NCI-H187 (cell line): Measurements from ENCODE around the gene A3GALT2.
A peak's percentile ranks its signal among the peaks of the same experiment; 100 is the strongest.

Experiments used
- DNase-seq, 2 experiments: peaks; one replicate each; lab custom pipeline; 2025; lab: John Stamatoyannopoulos, UW

A3GALT2 gene

DNA sequence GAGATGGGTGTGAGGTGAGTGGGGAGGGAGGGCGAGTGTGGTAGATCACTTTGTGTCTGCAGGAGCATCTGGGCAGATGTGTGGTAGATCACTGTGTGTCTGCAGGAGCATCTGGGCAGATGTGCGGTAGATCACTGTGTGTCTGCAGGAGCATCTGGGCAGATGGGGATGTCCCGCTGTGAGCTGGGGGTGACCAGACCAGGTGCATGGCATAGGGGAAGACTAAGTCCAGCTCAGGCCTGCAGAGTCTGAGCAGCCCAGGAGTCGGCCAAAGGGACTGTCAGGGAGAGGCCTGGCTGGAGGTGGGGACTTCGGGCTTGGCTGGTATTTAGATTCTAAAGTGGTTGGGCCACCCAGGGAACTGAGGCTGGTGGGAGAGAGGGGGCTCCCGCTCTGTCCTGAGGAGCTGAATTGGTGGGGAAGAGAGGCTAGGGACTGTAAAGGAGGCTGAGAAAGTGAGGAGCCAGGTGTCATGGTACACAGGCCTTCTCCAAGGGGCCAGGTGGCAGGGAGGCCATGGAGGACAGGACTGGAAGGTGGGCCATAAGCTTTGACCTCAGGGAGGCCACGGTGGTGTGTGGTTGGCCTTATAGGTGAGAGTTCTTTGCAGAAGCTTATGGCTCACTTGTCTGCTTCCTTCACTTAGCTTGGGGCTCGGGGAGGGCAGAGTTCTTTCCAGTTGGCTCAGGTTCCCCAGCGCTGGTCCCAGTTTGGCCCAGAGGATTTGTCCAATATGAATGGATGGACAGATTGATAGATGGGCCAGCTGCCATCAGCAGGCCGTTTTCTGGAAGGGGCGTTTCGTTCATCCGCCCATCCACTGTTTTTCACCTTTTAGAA, 49.0 kb downstream of the A3GALT2 start:
- no peak for DNase-seq

DNA sequence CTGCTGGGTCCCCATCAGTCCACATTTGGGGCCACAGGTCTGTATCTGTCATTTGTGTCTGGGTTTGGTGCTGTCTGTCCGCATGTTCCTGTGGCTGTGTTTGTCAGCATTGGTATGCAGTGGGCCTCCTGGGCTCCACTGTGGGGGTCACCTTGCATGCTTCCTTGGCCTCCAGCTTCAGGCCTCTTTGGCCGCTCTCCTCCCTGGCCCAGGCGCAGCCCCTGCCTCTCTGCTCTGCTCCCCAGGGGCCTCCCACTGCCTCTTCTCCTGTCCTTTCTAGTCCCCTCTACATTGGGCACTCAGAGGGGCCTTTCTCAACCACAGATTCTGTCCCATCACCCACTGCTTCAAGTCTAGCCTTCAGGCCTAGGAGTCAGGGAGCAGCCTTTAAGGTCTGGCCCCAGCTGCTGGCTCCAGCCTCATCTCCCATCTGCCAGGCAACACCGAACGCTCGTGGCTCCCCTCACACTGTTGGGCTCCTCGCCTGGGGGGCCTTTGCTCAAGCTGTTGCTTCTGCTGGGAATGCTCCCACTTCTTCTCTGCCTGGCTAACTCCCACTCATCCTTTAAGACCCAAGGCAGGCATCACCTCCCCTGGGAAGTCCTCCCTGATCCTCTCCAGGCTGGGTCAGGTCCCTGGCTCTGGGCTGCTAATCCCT, 50.0 kb downstream of the A3GALT2 start:
- no peak for DNase-seq

- no peak for DNase-seq
Observed at GRCh38 chr1:33270379-33270778, 50.5 kb downstream of the A3GALT2 start.

- DNase-seq, result no peak
Observed at GRCh38 chr1:33269621-33270020, 51.3 kb downstream of the A3GALT2 start.

DNA sequence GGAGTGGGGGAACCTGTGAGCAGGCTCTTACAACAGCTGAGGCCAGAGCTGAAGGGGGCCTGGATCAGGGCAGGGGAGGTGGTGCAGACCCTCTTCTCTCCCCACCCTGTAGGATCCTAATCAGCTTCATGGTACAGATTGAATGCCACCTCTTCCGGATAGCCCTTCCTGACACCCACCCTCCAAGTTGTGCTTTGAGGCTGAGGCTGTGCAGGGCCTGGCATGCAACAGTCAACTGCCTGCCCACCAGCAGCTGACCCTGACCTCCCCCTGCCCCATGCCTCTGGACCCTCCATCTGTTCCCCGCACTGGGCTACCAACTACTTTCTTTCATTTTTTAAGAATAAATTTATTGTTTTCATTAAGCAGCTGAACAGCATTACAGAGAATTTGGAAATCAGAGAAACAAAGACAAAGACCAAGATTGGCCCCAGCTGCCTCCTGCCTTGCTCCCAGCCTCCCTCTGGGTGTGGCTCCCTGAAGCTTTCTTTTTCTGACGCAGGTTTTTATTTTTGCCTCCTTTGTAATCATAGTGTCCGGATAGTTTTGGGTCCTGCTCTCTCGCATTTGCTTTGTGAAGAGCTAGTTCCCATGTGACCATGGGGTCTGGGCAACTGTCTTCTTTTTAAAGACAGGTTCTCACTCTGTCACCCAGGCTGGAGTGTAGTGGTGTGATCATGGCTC, 51.8 kb downstream of the A3GALT2 start:
- DNase-seq, result no peak

GRCh38 chr1:33268457-33268856, 52.4 kb downstream of the A3GALT2 start:
- DNase-seq, result no peak

DNA sequence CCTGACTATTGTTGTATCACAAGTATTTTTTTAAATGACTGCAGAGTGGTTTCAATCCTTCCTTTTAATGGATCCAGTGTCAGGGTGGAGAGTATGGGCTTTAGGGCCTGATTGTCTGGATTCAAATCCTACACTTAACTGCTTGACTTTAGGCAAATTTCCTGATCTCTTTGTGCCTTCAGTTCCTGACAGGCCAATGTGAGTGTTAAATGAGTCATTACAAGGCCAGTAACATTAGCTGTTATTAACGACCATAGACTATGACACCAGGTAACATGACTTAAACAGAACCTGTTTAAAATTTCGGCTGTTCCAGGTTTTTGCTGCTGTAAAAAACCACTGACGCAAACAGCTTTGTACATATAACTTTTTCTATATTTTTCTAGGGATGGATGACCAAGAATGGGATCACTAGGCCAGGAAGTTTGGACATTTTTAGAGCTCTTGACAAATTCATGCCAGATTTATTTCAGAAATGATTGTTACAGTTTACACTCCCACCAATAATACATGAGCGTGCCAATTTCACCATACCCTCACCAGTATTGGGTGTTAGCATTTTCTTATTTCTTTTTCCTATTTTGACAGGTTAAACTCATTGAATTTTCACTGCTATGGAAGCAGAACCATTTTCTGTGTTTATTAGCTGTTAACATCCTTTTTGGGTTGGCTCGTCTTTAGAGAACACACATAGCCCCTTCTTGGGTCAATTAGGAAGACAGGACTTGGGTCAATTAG, 53.3 kb downstream of the A3GALT2 start:
- DNase-seq, result no peak

DNA sequence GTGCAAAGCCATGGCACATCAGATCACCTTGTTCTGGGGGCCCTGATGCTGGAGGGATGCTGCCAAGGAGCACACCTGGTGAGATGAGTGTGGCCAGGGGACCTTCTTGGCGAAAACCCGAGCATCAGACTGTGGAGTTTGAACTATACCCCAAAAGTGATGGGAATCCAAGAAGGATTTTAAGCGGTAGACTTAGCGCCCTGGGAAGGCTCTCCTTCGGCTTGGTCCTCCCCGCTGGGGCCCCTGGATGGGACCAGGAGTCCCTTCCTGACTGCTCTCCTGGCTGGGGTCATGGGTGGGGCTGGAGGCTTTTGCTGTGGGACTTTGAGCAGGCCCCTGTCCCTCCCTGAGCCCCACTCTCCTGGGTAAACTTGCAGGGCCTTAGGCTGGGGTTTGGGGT, 54.1 kb downstream of the A3GALT2 start:
- DNase-seq, result no peak

- DNase-seq, result no peak
Observed at GRCh38 chr1:33265780-33266605, 54.9 kb downstream of the A3GALT2 start.

DNA sequence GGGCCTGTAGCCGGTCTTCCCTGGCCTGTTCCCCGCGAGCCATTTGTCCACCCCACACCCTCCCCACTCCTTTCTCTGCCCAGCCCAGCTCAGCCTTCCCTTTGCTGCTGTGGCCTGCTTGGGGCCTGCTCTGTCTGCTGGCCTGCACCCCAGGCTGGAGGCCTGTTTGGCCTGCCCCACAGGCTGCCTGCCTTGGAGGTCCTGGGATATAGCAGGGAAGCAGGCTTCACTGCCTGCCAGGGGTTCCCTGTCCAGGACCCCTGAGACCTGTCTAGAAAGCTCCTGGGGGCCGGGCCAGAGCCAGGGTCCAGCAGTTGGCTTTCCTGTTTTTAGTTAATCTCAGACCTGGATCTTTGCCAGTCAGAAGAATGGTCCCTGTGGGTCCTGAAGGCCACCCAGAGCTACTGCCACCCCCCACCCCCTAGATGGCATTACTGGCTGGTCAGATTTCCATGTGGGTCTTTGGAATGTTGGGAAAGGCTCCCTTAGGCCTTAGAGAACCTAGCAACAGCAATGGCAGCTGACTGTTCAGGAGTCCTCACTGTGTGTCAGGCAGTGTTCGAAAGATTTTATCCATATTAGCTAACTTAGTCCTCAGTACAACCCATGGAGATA, 56.9 kb downstream of the A3GALT2 start:
- DNase-seq, result no peak

GRCh38 chr1:33261344-33261743, 59.6 kb downstream of the A3GALT2 start:
- no peak for DNase-seq

DNA sequence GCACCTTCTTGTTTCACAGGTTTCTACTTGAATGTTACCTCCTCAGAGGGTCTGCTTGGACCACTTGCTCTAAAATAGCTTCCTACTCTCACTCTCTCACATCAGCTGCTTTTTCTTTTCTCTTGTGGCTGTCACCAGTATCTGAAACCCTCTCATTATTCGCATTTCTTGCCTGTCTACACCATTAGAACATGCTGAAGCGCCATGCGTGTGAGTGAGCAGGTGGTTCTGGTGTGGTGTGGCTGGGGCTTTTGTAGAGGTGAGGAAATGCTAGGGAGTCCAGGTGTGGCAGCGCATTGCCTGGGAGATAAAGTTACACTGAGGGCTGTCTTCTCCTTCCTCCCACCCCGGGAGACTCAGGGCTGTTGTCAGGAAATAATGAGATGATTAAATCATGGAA, 60.5 kb downstream of the A3GALT2 start:
- peak; percentile 31 to 41 for DNase-seq

- no peak for DNase-seq
Observed at GRCh38 chr1:33259879-33260278, 61.0 kb downstream of the A3GALT2 start.

DNA sequence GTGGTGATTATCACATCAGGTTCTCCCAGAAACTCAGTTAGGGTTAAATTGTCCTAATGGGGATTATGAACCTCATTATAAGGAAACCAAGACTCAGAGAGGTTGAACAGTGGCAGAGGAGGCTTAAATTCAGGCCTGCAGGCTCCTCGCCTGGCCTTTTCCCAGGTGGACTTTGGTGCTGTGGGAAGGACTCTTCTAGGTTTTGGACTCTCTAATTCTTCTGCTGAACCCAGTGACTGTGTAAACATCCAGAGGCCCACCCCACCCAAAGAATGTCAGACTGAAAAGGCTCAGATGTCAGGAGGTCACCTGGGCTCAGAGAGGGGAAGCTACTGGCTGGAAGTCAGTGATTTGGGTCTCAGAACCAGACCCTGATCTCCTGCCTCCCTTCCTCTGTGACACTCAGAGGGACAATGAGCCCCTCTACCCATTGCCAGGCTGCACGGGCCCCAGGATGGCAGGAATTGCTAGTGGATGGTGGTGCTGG, 62.1 kb downstream of the A3GALT2 start:
- DNase-seq, result no peak

GRCh38 chr1:33257772-33258712, 62.9 kb downstream of the A3GALT2 start:
- no peak for DNase-seq

DNA sequence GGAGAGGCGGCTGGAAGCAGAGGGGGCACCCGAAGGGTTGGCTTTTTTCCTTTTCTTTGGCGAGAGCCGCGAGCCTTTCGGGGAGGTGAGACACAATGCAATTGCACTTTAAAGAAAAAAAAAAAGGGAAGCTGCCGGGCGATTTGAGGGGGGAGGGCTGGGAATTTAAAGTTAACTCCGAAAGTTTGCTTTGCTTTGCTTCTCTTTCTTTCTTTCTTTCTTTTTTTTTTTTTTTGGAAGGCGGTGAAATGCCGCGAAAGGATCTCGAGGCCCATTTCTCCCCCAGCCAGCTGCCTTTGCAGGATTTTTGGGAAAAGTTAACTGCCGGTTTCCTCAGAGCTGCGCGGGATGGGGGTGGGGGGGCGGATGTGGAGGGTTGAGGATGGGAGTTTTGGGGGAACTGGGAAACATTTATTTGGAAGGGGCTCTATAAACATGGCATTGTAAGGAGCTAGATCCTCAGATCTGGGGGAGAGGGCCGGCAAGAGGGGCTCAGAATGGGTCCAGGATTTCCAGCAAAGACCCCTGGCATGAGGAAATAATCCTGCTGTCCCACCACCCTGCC, 63.6 kb downstream of the A3GALT2 start:
- DNase-seq, result no peak
